ENCODE data around the gene HDAC9.
"Not testable (repeated sequence)": the region's sequence is repeated elsewhere in the genome, so short reads cannot be mapped to it uniquely, and the experiment has no call there.

HDAC9 gene

DNA sequence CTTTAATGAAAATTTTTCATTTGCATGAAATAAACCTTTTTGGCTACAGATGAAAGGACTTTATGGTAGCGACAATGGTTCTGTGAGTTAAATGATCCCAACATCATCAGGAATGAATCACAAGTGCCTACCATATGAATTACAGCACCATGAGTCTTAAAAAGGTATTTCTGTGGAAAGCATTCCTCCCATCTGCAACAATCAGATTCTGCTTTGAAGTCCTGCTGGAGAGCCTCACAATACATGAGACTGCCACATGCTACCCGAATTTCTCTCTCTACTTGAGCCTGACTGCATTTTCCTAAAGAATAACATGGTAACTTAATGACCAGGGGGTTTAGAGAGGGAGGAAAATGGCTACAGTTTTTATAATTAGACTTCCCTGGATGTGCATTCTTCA lies 431.6 kb downstream of the HDAC9 start:
- no peaks in the 10 kb centered on the region for H3K9me3 ChIP-seq (ENCODE audit: control insufficient read depth, low read length)
- H3K36me3 ChIP-seq (ENCODE audit: control insufficient read depth, insufficient read depth, low read length) = no peaks in the 10 kb centered on the region
- no peaks in the 10 kb centered on the region for H3K4me1 ChIP-seq (ENCODE audit: control insufficient read depth, insufficient read depth, low read length)
- no peak overlapping the region for H3K4me3 ChIP-seq (ENCODE audit: low read length)
- no peak overlapping the region for H3K9ac ChIP-seq (ENCODE audit: low read length)
- H3K27me3 ChIP-seq (ENCODE audit: control insufficient read depth, insufficient read depth, low read length) = no peaks in the 10 kb centered on the region

DNA sequence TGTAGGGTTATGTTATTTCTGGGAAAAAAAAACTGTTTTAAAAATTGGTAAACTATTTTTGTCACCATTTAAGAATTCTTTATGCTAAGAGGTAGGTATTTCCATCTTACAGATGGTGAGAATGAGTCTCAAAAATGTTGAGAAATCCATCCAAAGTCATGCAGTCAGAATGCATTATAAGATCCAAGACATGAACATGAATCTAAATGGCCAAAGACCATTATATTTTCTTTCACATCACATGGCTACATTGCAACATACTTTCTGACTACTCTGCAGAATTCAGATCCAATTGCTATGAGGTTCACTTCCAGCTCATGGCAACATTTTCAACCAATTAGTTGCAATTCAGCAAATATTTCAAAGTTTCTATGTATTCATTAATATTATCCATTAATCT lies 440.7 kb downstream of the HDAC9 start:
- Histone ChIP-seq H3K9ac (ENCODE audit: low read length) (no peak overlapping the region), H3K4me3 (ENCODE audit: low read length) (no peak overlapping the region), H3K9me3 (ENCODE audit: control insufficient read depth, low read length) (no peaks in the 10 kb centered on the region)

DNA sequence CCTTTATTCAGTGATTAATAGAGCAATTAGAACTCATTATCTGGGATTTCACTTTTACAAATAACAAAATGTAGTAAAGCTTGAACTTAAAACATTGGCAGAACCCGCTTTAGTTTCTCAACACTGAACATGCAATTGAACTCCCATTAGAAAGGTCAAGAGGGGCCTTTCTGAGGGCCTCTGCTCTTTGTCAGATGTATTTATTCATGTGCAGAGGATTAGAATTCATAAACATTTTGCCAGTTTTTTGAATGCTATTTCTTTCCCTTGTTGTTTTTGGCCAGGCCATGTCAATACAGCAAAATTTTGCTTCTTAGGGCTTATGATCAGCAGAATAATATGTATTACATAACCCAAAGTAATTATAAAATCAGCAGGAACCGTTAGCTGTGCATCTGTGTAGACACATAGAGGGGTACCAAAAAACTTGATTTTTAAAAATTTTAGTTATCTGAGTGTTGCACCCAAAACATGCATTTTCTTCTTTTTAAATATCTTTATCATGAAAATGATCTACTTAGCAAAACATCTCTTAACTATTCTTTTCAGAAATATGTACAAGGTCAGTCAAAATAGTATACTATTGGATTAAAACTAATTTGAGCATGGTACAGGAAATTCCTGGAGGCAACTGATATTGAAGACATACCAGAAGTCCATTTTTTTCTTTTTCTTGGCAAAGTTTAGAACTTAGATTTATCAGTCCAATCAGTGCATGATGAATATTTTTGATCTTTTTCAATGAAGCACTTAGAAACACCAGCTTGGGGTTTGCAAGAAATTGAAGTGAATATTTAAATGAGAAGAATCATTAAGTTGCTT lies 444.4 kb downstream of the HDAC9 start:
- Histone ChIP-seq H3K36me3 (ENCODE audit: control insufficient read depth, insufficient read depth, low read length) (no peaks in the 10 kb centered on the region), H3K27me3 (ENCODE audit: control insufficient read depth, insufficient read depth, low read length) (no peaks in the 10 kb centered on the region), H3K9ac (ENCODE audit: low read length) (no peak overlapping the region), H3K4me3 (ENCODE audit: low read length) (no peak overlapping the region), H3K4me1 (ENCODE audit: control insufficient read depth, insufficient read depth, low read length) (no peaks in the 10 kb centered on the region), H3K9me3 (ENCODE audit: control insufficient read depth, low read length) (no peaks in the 10 kb centered on the region)

More for the DNA sequence above, 440.7 kb downstream of the HDAC9 start:
- H3K4me1 ChIP-seq (ENCODE audit: control insufficient read depth, insufficient read depth, low read length) = no peaks in the 10 kb centered on the region
- H3K27me3 ChIP-seq (ENCODE audit: control insufficient read depth, insufficient read depth, low read length) = no peaks in the 10 kb centered on the region
- no peaks in the 10 kb centered on the region for H3K36me3 ChIP-seq (ENCODE audit: control insufficient read depth, insufficient read depth, low read length)

DNA sequence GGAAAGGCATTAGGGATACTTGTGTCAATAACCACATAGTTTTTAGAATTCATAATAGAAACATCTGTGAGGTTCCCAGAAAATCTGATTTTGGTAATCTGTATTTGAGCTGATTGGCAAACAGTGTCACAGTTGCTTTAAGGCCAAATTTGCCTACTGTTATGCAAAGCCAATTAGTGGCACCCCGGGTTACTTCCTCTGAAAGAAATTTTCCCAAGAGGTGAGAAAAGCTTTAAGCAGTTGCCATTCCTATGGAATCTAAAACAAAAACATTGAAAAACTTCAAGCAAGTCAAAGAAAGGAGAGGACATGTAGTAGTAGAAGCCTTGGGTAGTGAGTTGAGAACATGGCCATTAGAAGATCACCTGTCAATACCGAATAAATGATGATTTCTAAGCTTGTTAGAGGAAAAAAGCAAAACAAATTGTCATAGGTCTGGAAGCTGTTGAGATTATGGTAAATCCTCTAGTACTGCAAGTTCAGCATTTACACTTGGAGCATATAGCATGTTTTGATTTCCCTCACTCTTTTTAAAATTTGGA lies 445.1 kb downstream of the HDAC9 start:
- H3K27me3 ChIP-seq (ENCODE audit: control insufficient read depth, insufficient read depth, low read length) = no peaks in the 10 kb centered on the region

DNA sequence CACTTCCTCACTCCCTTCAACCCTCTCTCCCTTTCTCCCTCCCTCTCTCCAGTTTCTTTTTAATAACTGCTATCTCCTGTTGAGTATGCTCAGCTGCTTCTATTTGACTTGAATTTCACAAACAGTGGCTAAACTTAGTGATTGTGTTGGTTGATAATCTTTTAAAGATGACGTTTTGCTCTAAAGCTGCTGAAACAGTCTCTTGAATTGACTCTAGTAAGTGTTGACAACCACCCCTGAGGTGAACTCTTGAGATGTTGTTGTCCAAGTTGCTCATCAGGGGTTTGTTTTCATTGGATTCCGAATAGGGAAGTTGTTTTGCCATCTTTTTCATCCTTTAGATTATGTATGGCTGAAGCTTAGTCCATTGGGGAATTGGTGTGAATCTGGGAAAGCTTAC lies 445.7 kb downstream of the HDAC9 start:
- Histone ChIP-seq H3K9ac (ENCODE audit: low read length) (no peak overlapping the region), H3K4me1 (ENCODE audit: control insufficient read depth, insufficient read depth, low read length) (no peaks in the 10 kb centered on the region), H3K36me3 (ENCODE audit: control insufficient read depth, insufficient read depth, low read length) (no peaks in the 10 kb centered on the region), H3K27me3 (ENCODE audit: control insufficient read depth, insufficient read depth, low read length) (no peaks in the 10 kb centered on the region), H3K9me3 (ENCODE audit: control insufficient read depth, low read length) (no peaks in the 10 kb centered on the region), H3K4me3 (ENCODE audit: low read length) (no peak overlapping the region)

More for the DNA sequence above, 445.1 kb downstream of the HDAC9 start:
- Histone ChIP-seq H3K4me1 (ENCODE audit: control insufficient read depth, insufficient read depth, low read length) (no peaks in the 10 kb centered on the region), H3K9ac (ENCODE audit: low read length) (no peak overlapping the region), H3K9me3 (ENCODE audit: control insufficient read depth, low read length) (no peaks in the 10 kb centered on the region), H3K4me3 (ENCODE audit: low read length) (no peak overlapping the region), H3K36me3 (ENCODE audit: control insufficient read depth, insufficient read depth, low read length) (no peaks in the 10 kb centered on the region)

DNA sequence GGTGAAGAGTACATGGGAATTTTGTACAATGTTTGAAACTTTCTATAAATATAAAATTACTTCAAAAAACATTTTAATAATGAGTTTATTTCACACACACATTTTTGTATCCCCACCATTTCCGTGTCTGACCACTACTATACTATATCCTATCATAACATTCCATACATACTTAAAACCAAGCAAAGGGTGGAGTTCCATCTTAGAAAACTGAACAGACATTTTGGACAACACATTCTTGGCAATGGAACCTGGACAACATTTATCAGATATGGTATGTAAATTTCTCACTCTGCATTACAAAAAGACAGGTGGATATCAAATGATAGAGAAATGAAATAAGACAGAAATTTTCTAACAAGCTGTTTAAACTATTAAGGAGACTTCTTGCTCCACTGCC lies 453.0 kb downstream of the HDAC9 start:
- Histone ChIP-seq H3K9me3 (ENCODE audit: control insufficient read depth, low read length) (no peaks in the 10 kb centered on the region), H3K4me1 (ENCODE audit: control insufficient read depth, insufficient read depth, low read length) (no peaks in the 10 kb centered on the region), H3K9ac (ENCODE audit: low read length) (no peak overlapping the region)

DNA sequence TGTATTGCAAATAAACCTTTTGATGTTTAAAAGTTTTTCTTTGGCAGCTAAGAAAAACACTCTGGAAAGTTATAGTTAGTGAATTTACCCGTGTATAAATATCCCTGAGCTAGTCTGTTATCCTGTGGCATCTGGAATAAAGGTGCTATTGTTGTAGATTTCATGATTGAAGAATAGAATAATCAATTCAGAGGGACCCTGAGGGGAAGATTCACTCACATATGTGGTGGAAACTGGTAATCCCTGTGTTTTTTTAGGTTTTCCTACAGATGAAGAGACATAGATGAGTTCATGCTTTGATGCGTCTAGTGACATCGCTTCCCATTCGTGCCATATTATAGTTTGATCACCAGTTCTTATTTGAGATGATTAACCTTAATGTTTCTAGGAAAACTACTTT lies 457.3 kb downstream of the HDAC9 start:
- Histone ChIP-seq H3K36me3 (ENCODE audit: control insufficient read depth, insufficient read depth, low read length) (no peaks in the 10 kb centered on the region), H3K4me1 (ENCODE audit: control insufficient read depth, insufficient read depth, low read length) (no peaks in the 10 kb centered on the region), H3K9ac (ENCODE audit: low read length) (no peak overlapping the region), H3K4me3 (ENCODE audit: low read length) (no peak overlapping the region), H3K9me3 (ENCODE audit: control insufficient read depth, low read length) (no peaks in the 10 kb centered on the region), H3K27me3 (ENCODE audit: control insufficient read depth, insufficient read depth, low read length) (no peaks in the 10 kb centered on the region)

More for the DNA sequence above, 453.0 kb downstream of the HDAC9 start:
- no peaks in the 10 kb centered on the region for H3K27me3 ChIP-seq (ENCODE audit: control insufficient read depth, insufficient read depth, low read length)
- H3K4me3 ChIP-seq (ENCODE audit: low read length) = no peak overlapping the region
- H3K36me3 ChIP-seq (ENCODE audit: control insufficient read depth, insufficient read depth, low read length) = no peaks in the 10 kb centered on the region

DNA sequence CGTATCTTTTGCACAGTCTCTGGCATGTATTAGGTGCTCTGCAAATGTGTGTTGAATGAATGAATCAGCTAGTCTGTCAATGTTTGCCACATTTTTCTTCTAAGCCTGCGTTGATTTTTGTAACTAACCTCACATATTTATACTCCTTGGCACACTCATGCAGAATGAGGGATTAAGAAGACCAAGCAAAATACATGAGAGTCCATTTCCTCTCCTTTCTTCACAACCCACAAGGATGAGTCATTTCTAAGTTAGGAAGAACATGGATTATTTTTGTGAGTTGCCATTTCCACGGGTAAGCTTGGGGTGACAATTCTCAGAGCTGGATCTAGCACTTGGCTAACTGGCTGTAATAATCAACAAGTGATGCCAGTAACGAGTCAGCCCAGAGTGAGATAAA lies 463.1 kb downstream of the HDAC9 start:
- no peaks in the 10 kb centered on the region for H3K27me3 ChIP-seq (ENCODE audit: control insufficient read depth, insufficient read depth, low read length)
- no peak overlapping the region for H3K4me3 ChIP-seq (ENCODE audit: low read length)
- no peaks in the 10 kb centered on the region for H3K4me1 ChIP-seq (ENCODE audit: control insufficient read depth, insufficient read depth, low read length)
- H3K9me3 ChIP-seq (ENCODE audit: control insufficient read depth, low read length) = no peaks in the 10 kb centered on the region
- H3K36me3 ChIP-seq (ENCODE audit: control insufficient read depth, insufficient read depth, low read length) = no peaks in the 10 kb centered on the region
- H3K9ac ChIP-seq (ENCODE audit: low read length) = no peak overlapping the region

DNA sequence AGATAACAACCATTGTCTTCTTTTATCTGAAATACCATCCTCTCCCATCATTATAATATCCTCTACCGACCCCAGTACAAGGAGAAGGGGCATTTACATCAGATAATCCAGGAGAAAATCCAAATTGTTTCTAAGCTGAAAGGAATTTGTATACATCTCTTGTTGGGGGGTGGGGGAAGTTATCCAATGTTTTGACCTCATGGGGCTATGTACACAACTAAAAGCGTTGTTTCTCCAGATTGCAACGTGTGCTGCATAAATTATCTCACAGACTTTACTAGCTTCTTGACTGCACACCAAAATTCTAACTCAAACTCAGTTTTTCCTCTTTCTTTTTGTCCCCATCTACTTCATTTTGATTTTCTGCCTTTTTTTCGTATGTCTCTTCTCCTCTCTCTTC lies 465.2 kb downstream of the HDAC9 start:
- H3K4me3 ChIP-seq (ENCODE audit: low read length) = no peak overlapping the region
- H3K9me3 ChIP-seq (ENCODE audit: control insufficient read depth, low read length) = no peaks in the 10 kb centered on the region
- H3K4me1 ChIP-seq (ENCODE audit: control insufficient read depth, insufficient read depth, low read length) = no peaks in the 10 kb centered on the region
- H3K9ac ChIP-seq (ENCODE audit: low read length) = no peak overlapping the region
- H3K36me3 ChIP-seq (ENCODE audit: control insufficient read depth, insufficient read depth, low read length) = no peaks in the 10 kb centered on the region
- no peaks in the 10 kb centered on the region for H3K27me3 ChIP-seq (ENCODE audit: control insufficient read depth, insufficient read depth, low read length)

DNA sequence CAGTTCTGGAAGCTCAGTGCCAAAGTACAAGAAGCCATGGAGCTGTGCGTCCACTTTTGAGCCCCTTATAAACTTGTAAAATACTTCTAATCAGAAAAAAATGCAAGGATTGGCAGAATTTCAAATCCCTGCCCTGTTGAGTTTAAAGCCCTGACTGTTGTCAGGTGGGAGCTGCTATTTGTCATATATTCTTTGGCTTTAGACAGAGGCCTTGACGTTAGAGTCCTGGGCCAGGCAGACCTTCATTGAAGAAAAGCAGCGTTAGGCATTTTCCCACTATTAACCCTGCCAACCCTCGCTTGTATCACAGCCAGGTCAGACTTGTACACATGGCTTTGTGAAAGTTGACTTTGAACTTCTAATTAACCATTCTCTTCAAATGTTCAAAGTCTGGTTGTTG lies 466.5 kb downstream of the HDAC9 start:
- Histone ChIP-seq H3K9ac (ENCODE audit: low read length) (no peak overlapping the region), H3K4me3 (ENCODE audit: low read length) (no peak overlapping the region), H3K36me3 (ENCODE audit: control insufficient read depth, insufficient read depth, low read length) (no peaks in the 10 kb centered on the region), H3K4me1 (ENCODE audit: control insufficient read depth, insufficient read depth, low read length) (no peaks in the 10 kb centered on the region), H3K27me3 (ENCODE audit: control insufficient read depth, insufficient read depth, low read length) (no peaks in the 10 kb centered on the region), H3K9me3 (ENCODE audit: control insufficient read depth, low read length) (no peaks in the 10 kb centered on the region)

DNA sequence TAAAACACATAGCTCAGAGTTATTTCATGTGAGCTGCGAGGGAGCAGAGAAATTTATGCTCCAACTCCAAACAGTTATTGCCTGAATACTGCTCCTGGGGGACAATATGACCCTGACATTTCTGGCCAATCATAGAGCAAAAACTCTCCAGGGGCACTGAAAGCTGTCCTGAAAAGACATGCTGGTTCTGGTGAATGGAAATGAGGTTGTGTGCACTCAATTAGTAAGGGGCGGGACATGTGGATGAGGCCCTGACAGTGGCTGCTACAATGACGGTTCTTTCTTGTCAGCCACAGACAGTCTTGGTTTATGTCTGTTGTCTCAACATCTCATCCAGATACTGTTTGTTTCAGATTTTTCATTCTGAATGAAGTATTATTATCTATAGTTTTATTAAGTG lies 470.1 kb downstream of the HDAC9 start:
- Histone ChIP-seq H3K27me3 (ENCODE audit: control insufficient read depth, insufficient read depth, low read length) (no peaks in the 10 kb centered on the region), H3K36me3 (ENCODE audit: control insufficient read depth, insufficient read depth, low read length) (no peaks in the 10 kb centered on the region), H3K4me3 (ENCODE audit: low read length) (no peak overlapping the region), H3K4me1 (ENCODE audit: control insufficient read depth, insufficient read depth, low read length) (no peaks in the 10 kb centered on the region), H3K9ac (ENCODE audit: low read length) (no peak overlapping the region), H3K9me3 (ENCODE audit: control insufficient read depth, low read length) (no peaks in the 10 kb centered on the region)

DNA sequence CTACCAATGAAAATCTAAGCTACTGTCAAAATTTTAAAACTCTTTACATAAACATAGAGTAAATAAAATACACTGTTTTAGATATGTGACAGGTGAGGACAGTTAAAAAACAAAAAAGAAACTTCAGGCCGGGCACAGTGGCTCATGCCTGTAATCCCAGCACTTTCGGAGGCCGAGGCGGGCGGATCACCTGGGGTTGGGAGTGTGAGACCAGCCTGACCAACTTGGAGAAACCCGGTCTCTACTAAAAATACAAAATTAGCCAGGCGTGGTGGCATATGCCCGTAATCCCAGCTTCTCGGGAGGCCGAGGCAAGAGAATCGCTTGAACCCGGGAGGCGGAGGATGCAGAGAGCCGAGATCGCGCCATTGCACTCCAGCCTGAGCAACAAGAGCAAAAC lies 472.2 kb downstream of the HDAC9 start:
- H3K4me1 ChIP-seq (ENCODE audit: control insufficient read depth, insufficient read depth, low read length); H3K4me3 ChIP-seq (ENCODE audit: low read length); H3K9me3 ChIP-seq (ENCODE audit: control insufficient read depth, low read length); H3K27me3 ChIP-seq (ENCODE audit: control insufficient read depth, insufficient read depth, low read length); H3K36me3 ChIP-seq (ENCODE audit: control insufficient read depth, insufficient read depth, low read length); H3K9ac ChIP-seq (ENCODE audit: low read length): not testable (repeated sequence)
